Upper lobe of right lung (tissue), 1 donor: ENCODE results near the gene DDX28. TPM values are rescaled to one million over a fixed set of nuclear protein-coding genes. Genes with fewer than 3 reads are reported as not detected.
A peak's percentile ranks its signal among the peaks of the same experiment; 100 is the strongest.
"Not testable (repeated sequence)": the region's sequence is repeated elsewhere in the genome, so short reads cannot be mapped to it uniquely, and the experiment has no call there.

Experiments
- ATAC-seq: fragments of 200-7000 bp; cut with Tn5 transposase; one replicate; pipeline ENCODE4 v1.9.1; 2020; ENCODE audit warnings: mild to moderate bottlenecking, moderate library complexity
- DNase-seq: peaks from one replicate; pipeline ENCODE4 v3.0.0-alpha.2; 2020
- H3K27ac ChIP-seq: fragments of 200-600 bp; one replicate; pipeline ENCODE4 v1.8.0; 2022
- H3K27me3 ChIP-seq: fragments of 200-600 bp; one replicate; pipeline ENCODE4 v1.8.0; 2022; ENCODE audit warnings: mild to moderate bottlenecking
- H3K36me3 ChIP-seq: fragments of 200-600 bp; one replicate; pipeline ENCODE4 v1.8.0; 2022
- H3K4me1 ChIP-seq: fragments of 200-600 bp; one replicate; pipeline ENCODE4 v1.8.0; 2022
- H3K4me3 ChIP-seq: fragments of 200-600 bp; one replicate; pipeline ENCODE4 v1.8.0; 2022; ENCODE audit warnings: mild to moderate bottlenecking
- H3K9me3 ChIP-seq: fragments of 200-600 bp; one replicate; pipeline ENCODE4 v1.8.0; 2022
- CTCF ChIP-seq: fragments of 200-600 bp; IDR thresholded peaks from one replicate; pipeline ENCODE4 v1.8.0; 2022; ENCODE audit warnings: antibody characterized with exemption
- intact Hi-C: fragments of 100-400 bp; cut with DNase I; formaldehyde crosslinking; loops from one replicate; pipeline ENCODE4 v1.11.0; 2022
- total RNA-seq: library from RNA; stranded (reverse); fragmentation: NEBNext Ultra II Directional; extraction: Animal tissue kit (Norgen Biotek cat#: 25700); gene quantifications from one replicate; pipeline ENCODE4 v1.2.1, GENCODE V29; 2021
- donor health status: DM: no; HTN: yes; CAD: no; lungs with severe emphysema.

DDX28 gene
- total RNA-seq, 1 donor from 2014 or later: 9.9 TPM

GRCh38 chr16:68021490-68021889 is 1.5 kb downstream of the DDX28 start:
- Histone ChIP-seq H3K9me3 (no peaks in the 10 kb centered on the region), H3K4me1 (peaks cover 22% of the 10 kb centered on the region), H3K4me3 (no peak overlapping the region), H3K36me3 (no peaks in the 10 kb centered on the region), H3K27ac (no peak overlapping the region), H3K27me3 (no peaks in the 10 kb centered on the region)
- DNase-seq (no peak), ATAC-seq (no peak)
- no peak for TF ChIP-seq CTCF
- intact Hi-C loops: no loop called here

GRCh38 chr16:68019167-68019680 is 3.8 kb downstream of the DDX28 start:
- H3K4me3 ChIP-seq: no peak overlapping the region
- no peak for ATAC-seq
- TF ChIP-seq CTCF: no peak
- H3K36me3 ChIP-seq: no peaks in the 10 kb centered on the region
- H3K4me1 ChIP-seq: peaks cover 22% of the 10 kb centered on the region
- H3K27ac ChIP-seq: no peak overlapping the region
- H3K27me3 ChIP-seq: no peaks in the 10 kb centered on the region
- H3K9me3 ChIP-seq: no peaks in the 10 kb centered on the region
- intact Hi-C loops: no loop called here
- DNase-seq: no peak

GRCh38 chr16:68015681-68016080 is 7.4 kb downstream of the DDX28 start, which contains the start of gene DPEP2NB:
DPEP2NB (minus strand) TSS chr16:68015911; CDS start chr16:68015770, 141 bp downstream.
- intact Hi-C loops: no loop called here
- Histone ChIP-seq H3K4me1 (peaks cover 9% of the 10 kb centered on the region), H3K4me3 (no peak within 1 kb of the TSS), H3K9me3 (no peaks in the 10 kb centered on the region), H3K27ac (no peak within 1 kb of the TSS), H3K27me3 (no peaks in the 10 kb centered on the region), H3K36me3 (no peaks in the 10 kb centered on the region)
- ATAC-seq (no peak), DNase-seq (no peak)
- TF ChIP-seq CTCF: no peak

GRCh38 chr16:68013440-68013839 is 9.6 kb downstream of the DDX28 start:
- ATAC-seq (peak; percentile 49), DNase-seq (no peak)
- Histone ChIP-seq H3K4me3 (no peak overlapping the region), H3K36me3 (no peaks in the 10 kb centered on the region), H3K27ac (no peak overlapping the region), H3K27me3 (no peaks in the 10 kb centered on the region), H3K4me1 (peaks cover 9% of the 10 kb centered on the region), H3K9me3 (no peaks in the 10 kb centered on the region)
- TF ChIP-seq CTCF: no peak
- intact Hi-C loops: no loop called here

GRCh38 chr16:68009872-68010271 is 13.2 kb downstream of the DDX28 start:
- H3K9me3 ChIP-seq, H3K27ac ChIP-seq, intact Hi-C loops, H3K27me3 ChIP-seq, DNase-seq, H3K4me3 ChIP-seq, H3K36me3 ChIP-seq, ATAC-seq: not testable (repeated sequence)
- peaks cover 23% of the 10 kb centered on the region for H3K4me1 ChIP-seq

GRCh38 chr16:68009157-68009735 is 13.8 kb downstream of the DDX28 start:
- Histone ChIP-seq H3K27me3 (no peaks in the 10 kb centered on the region), H3K27ac (no peak overlapping the region), H3K9me3 (no peaks in the 10 kb centered on the region), H3K4me1 (peaks cover 26% of the 10 kb centered on the region), H3K4me3 (no peak overlapping the region), H3K36me3 (no peaks in the 10 kb centered on the region)
- no peak for TF ChIP-seq CTCF
- DNase-seq: no peak
- intact Hi-C loops: no loop called here
- ATAC-seq: no peak
